Gastroesophageal sphincter (tissue), 4 donors: Measurements from ENCODE around the gene CD9. TPM values are rescaled to one million over a fixed set of nuclear protein-coding genes. Genes with fewer than 3 reads are reported as not detected.

Experiments used
- ATAC-seq: fragments of 150-250 bp; one replicate; pipeline ENCODE4 v1.9.1; 2016; ENCODE audit warnings: mild to moderate bottlenecking, moderate library complexity
- H3K27ac ChIP-seq, 4 donors: fragments of 200-600 bp; sonication (generic) in 3 of 4; 1 replicate in 3 of 4; 2 replicates in 1 of 4; pipeline ENCODE4 v1.5.1; 2016 to 2019
- H3K27me3 ChIP-seq: fragments of 200-600 bp; sonication (generic); one replicate; pipeline ENCODE4 v1.5.1; 2019
- H3K36me3 ChIP-seq, 2 donors: fragments of 200-600 bp; sonication (generic); one replicate each; pipeline ENCODE4 v1.5.1; 2019; ENCODE audit warnings: control low read depth in 1 of 2
- H3K4me1 ChIP-seq, 3 donors: fragments of 200-600 bp; sonication (generic); 1 replicate in 2 of 3; 2 replicates in 1 of 3; pipeline ENCODE4 v1.5.1; 2016 to 2019; ENCODE audit warnings: control low read depth in 2 of 3
- H3K4me3 ChIP-seq, 2 donors: fragments of 200-600 bp; sonication (generic); one replicate each; pipeline ENCODE4 v1.5.1; 2019; ENCODE audit warnings: mild to moderate bottlenecking in 1 of 2, moderate library complexity in 1 of 2
- H3K9me3 ChIP-seq, 3 donors: fragments of 200-600 bp; sonication (generic); one replicate each; pipeline ENCODE4 v1.5.1; 2017 to 2019; ENCODE audit warnings: control low read depth in 2 of 3
- EP300 ChIP-seq: sonication (generic); formaldehyde crosslinking; IDR thresholded peaks from one replicate; pipeline ENCODE4 v1.6.1; 2017; ENCODE audit warnings: antibody characterized with exemption, mild to moderate bottlenecking
- POLR2A ChIP-seq, 2 donors: fragments of 450-650 bp; IDR thresholded peaks; one replicate each; pipeline ENCODE4 v1.6.1; 2017; ENCODE audit warnings: antibody characterized with exemption in 2 of 2, mild to moderate bottlenecking in 2 of 2, moderate library complexity in 1 of 2
- POLR2AphosphoS5 ChIP-seq: sonication (generic); formaldehyde crosslinking; IDR thresholded peaks from one replicate; pipeline ENCODE4 v1.6.1; 2017; ENCODE audit warnings: antibody characterized with exemption
- WGBS, 2 donors: methylation state at CpG; one replicate each; pipeline ENCODE4 v1.1.5; 2018; ENCODE audit warnings: low coverage in 1 of 2; 5-methylcytosine and 5-hydroxymethylcytosine counted together
- total RNA-seq, 4 donors: library from RNA; depleted of rRNA; stranded (reverse); fragments of >200 nt; gene quantifications; one replicate each; pipeline ENCODE4 v1.1.0, GENCODE V29; 2016
- TF ChIP-seq, protein P1 (sequence below), 4 experiments: fragments of 200-600 bp in 2 of 4; fragments of 450-650 bp in 2 of 4; sonication (generic) in 1 of 4; IDR thresholded peaks; one replicate each; pipeline ENCODE4 v1.5.1; 2017 to 2019; ENCODE audit warnings: antibody characterized with exemption in 4 of 4, mild to moderate bottlenecking in 2 of 4, moderate library complexity in 2 of 4

Gene CD9
- total RNA-seq, 4 donors from 2014 or later, result 379 to 558 (median 468) TPM

DNA sequence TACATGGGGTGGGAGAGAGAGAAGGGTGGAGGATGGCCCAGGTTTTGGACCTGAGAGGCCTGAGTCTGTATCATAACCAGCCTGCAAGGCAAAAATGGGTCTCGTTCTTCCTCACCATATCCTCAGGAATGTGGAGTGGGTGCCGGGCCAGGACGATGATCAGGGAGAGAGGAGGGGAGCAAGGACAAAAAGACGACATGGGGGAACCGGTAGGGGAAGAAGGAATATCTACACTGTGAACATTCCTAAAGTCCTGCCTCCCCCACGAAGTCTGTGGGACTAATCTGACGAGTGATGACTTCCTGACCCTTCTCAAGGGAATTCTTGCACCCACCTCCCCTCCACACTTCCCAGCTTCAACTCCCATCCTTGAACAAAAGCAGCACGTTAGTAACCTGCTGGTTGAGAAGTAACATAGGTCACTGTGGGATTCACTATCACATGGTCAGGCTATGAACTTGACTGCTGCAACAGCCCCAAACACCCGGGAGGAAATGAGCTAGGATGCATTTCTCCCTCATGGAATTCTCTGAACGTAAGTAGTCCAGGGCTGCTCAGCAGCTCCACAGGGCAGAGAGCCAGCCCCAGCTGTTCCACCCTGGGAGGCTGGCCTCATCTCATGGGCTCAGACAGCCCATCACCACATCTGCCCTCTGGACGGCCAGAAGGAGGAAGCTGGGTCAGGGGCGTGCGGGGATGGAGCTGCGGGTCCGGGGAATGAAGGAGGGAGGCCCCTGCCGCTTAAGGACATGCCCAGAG is 38.9 kb upstream of the CD9 start:
- WGBS, 2 donors, result 55 to 78% methylated on average over 9 to 13 of the region's 16 CpGs
- ATAC-seq, result peak; percentile 52

DNA sequence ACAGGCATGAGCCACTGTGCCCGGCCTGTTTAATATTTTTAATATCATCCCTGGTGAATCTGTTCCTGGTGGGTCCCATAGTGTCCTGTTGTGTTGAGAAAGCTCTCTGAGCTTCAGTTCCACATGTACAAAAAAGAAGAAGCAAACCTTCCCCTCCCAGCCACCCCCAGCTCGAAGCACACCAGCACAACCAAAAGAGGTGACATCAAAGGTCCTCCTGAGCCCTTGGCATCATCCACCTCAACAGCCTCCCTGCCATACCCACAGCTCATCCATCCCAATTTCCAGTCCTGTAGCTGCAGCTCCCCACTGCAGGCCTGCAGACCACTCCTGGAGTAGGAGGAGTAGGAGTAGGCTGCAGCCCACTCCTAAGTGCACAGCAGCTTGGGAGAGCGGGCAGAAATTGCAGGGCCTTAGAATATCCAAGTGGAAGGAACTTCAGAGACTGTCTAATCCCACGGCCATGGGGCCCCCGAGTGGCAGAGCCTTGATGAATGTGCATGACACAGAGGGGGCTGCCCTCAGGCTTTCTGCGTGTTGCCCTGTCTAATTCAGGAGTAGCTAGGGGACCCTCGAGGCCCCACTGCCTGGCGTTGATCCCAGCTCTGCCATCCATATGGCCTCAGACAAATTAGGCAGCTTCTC is 36.7 kb upstream of the CD9 start:
- no peak for ATAC-seq
- no peaks in the 10 kb centered on the region for H3K36me3 ChIP-seq
- H3K27me3 ChIP-seq, result no peaks in the 10 kb centered on the region
- no peak overlapping the region for H3K4me3 ChIP-seq
- no peak overlapping the region for H3K27ac ChIP-seq
- WGBS, 2 donors, result 83 to 91% methylated on average over 1 to 4 of the region's 8 CpGs
- TF ChIP-seq EP300 (no peak), POLR2AphosphoS5 (no peak)
- H3K4me1 ChIP-seq, result peaks cover 0 to 27% (median 9%) of the 10 kb centered on the region in 3 donors
- H3K9me3 ChIP-seq, result no peaks in the 10 kb centered on the region

More for the DNA sequence above, 38.9 kb upstream of the CD9 start:
- Histone ChIP-seq H3K36me3 (no peaks in the 10 kb centered on the region), H3K27ac (peak overlapping the region in 1 of 4 donors; percentile 32), H3K9me3 (no peaks in the 10 kb centered on the region), H3K4me1 (peaks cover 0 to 9% (median 0%) of the 10 kb centered on the region in 3 donors), H3K27me3 (no peaks in the 10 kb centered on the region), H3K4me3 (no peak overlapping the region)
- TF ChIP-seq, protein P1, sequence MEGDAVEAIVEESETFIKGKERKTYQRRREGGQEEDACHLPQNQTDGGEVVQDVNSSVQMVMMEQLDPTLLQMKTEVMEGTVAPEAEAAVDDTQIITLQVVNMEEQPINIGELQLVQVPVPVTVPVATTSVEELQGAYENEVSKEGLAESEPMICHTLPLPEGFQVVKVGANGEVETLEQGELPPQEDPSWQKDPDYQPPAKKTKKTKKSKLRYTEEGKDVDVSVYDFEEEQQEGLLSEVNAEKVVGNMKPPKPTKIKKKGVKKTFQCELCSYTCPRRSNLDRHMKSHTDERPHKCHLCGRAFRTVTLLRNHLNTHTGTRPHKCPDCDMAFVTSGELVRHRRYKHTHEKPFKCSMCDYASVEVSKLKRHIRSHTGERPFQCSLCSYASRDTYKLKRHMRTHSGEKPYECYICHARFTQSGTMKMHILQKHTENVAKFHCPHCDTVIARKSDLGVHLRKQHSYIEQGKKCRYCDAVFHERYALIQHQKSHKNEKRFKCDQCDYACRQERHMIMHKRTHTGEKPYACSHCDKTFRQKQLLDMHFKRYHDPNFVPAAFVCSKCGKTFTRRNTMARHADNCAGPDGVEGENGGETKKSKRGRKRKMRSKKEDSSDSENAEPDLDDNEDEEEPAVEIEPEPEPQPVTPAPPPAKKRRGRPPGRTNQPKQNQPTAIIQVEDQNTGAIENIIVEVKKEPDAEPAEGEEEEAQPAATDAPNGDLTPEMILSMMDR (IDR thresholded peaks at IDR 0.05), result no peak
- no peak for TF ChIP-seq POLR2A (IDR thresholded peaks at IDR 0.05)
- no peak for TF ChIP-seq POLR2AphosphoS5
- TF ChIP-seq EP300, result no peak

DNA sequence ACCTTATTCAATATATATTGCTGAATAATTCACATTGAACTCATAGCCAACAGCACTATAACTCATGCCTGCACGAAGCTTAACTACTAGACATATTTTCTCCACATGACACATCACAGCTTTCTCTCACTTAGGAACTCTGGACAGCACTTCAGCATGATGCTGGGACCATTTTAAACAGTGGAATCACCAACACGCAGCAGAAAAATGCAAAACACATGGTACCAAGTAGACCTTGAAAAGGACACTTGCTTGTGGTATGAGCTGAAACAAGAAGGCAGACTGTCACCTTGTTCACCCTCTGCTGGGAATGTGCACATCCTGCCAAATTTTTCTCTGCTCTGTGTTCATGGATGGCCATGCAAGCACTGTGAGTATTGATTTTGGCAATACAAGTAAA is 34.8 kb upstream of the CD9 start:
- Histone ChIP-seq H3K27ac (no peak overlapping the region), H3K9me3 (no peaks in the 10 kb centered on the region), H3K36me3 (no peaks in the 10 kb centered on the region), H3K4me3 (no peak overlapping the region), H3K4me1 (peaks cover 0 to 29% (median 9%) of the 10 kb centered on the region in 3 donors), H3K27me3 (no peaks in the 10 kb centered on the region)
- no peak for TF ChIP-seq EP300
- TF ChIP-seq POLR2AphosphoS5, result no peak
- TF ChIP-seq, protein P1 (IDR thresholded peaks at IDR 0.05), result no peak
- no peak for TF ChIP-seq POLR2A (IDR thresholded peaks at IDR 0.05)
- ATAC-seq, result no peak
- 18 to 45% methylated on average over 2 of the region's 2 CpGs for WGBS, 2 donors

DNA sequence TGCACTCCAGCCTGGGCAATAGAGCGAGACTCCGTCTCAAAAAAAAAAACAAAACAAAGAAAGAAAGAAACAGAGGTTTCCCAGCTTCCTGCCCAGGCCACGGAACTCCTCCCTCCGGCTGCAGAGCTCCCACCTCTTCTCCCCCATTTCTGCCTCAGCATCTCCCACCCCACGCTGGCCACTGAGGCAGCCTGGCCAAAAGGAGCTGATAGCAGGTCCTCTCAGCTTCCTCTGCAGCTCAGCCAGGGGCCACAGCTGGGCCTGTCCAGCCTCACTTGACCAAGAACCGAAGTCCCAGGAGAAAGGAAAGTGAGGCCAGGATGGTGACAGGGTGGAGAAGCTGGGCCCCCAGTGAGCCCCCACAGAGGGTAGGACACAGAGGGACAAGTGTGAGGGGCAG is 33.4 kb upstream of the CD9 start:
- Histone ChIP-seq H3K9me3 (no peaks in the 10 kb centered on the region), H3K27ac (peak overlapping the region in 3 of 4 donors; percentile 56 to 75 (median 70)), H3K4me1 (peaks cover 0 to 23% (median 9%) of the 10 kb centered on the region in 3 donors), H3K27me3 (no peaks in the 10 kb centered on the region), H3K4me3 (no peak overlapping the region), H3K36me3 (no peaks in the 10 kb centered on the region)
- 79 to 96% methylated on average over 2 to 3 of the region's 6 CpGs for WGBS, 2 donors
- no peak for TF ChIP-seq EP300
- TF ChIP-seq POLR2A (IDR thresholded peaks at IDR 0.05), result no peak
- TF ChIP-seq, protein P1 (IDR thresholded peaks at IDR 0.05), result no peak
- no peak for TF ChIP-seq POLR2AphosphoS5
- no peak for ATAC-seq

DNA sequence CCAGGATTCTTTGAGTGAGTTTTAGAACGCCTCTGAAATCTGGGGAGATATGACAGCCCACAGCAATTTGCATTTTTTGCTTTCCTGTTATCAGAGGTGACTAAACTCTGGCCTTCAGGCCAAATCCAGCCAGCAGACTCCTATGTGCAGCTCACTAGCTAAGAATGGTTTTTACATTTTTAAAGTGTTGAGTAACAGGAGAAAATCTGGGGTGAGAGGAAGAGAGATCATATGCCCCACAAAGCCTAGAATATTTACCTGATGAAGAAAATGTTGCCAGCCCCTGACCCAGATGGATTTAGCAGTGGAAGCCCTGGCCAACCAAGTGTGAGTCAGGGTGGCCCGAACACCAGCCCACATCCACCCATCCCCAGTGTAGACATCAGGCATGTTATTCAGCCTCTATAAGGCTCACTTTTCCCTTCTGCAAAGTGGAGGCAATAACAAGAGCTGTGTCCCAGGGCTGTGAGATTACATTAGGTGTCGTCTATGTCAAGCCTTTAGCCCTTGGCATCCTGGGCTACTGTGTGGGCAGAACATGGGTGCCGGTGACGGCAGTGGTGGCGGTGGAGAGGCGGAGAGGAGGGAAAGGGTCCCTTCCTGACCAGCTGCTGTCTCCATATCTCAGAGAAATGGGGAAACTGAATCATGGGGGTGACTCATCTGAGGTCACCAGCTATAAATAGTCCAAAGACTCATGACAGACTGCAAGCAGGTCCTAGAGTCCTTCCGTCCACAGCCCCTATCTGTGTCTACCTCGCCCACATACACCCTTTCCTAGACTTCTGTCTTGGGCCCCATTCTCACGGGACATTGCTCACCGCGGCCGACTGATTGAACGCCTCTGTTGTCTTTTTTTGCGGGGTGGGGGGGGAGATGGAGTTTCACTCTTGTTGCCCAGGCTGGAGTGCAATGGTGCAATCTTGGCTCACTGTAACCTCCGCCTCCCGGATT is 32.6 kb upstream of the CD9 start:
- H3K9me3 ChIP-seq, result no peaks in the 10 kb centered on the region
- H3K27ac ChIP-seq, result peak overlapping the region; percentile 32 to 75 (median 63)
- WGBS, 2 donors, result 12 to 63% methylated on average over 7 to 9 of the region's 17 CpGs
- H3K4me1 ChIP-seq, result peaks cover 0 to 23% (median 9%) of the 10 kb centered on the region in 3 donors
- TF ChIP-seq POLR2A (IDR thresholded peaks at IDR 0.05) (no peak), POLR2AphosphoS5 (peak; percentile 66)
- ATAC-seq, result peak; percentile 69
- H3K27me3 ChIP-seq, result no peaks in the 10 kb centered on the region
- no peak overlapping the region for H3K4me3 ChIP-seq
- H3K36me3 ChIP-seq, result no peaks in the 10 kb centered on the region
